Smooth muscle cell of the coronary artery (primary cell): ENCODE measurements around the gene SPTBN1. TPM values are rescaled to one million over a fixed set of nuclear protein-coding genes. Genes with fewer than 3 reads are reported as not detected.

Experiments
- total RNA-seq: library from RNA; depleted of rRNA; stranded (reverse); fragments of >200 nt; gene quantifications from 2 replicates; pipeline ENCODE4 v1.2.3, GENCODE V29; 2014; ENCODE audit warnings: low replicate concordance

SPTBN1 gene
- 323 and 425 TPM in 2 replicates for total RNA-seq

GRCh38 chr2:54455563-54456361 is at the start of gene SPTBN1:
SPTBN1 (plus strand) TSS chr2:54456327; CDS start chr2:54526419, 70,092 bp downstream.

Other genes starting within 250 kb of the SPTBN1 start
- under 0.01 TPM in 1 of 2 replicates, not detected in the other for gene TSPYL6, start 200.1 kb upstream of the SPTBN1 start, total RNA-seq